HG02884 (cell line): ENCODE data around the gene SNRPF.
"Not testable (repeated sequence)": the region's sequence is repeated elsewhere in the genome, so short reads cannot be mapped to it uniquely, and the experiment has no call there.

Source experiments
- ATAC-seq: cut with Tn5 transposase; IDR thresholded peaks from one replicate; pipeline ENCODE4 v1.9.1; 2021; ENCODE audit warnings: mild to moderate bottlenecking, moderate library complexity; ENCODE audit not compliant: unreplicated experiment

Gene SNRPF

DNA sequence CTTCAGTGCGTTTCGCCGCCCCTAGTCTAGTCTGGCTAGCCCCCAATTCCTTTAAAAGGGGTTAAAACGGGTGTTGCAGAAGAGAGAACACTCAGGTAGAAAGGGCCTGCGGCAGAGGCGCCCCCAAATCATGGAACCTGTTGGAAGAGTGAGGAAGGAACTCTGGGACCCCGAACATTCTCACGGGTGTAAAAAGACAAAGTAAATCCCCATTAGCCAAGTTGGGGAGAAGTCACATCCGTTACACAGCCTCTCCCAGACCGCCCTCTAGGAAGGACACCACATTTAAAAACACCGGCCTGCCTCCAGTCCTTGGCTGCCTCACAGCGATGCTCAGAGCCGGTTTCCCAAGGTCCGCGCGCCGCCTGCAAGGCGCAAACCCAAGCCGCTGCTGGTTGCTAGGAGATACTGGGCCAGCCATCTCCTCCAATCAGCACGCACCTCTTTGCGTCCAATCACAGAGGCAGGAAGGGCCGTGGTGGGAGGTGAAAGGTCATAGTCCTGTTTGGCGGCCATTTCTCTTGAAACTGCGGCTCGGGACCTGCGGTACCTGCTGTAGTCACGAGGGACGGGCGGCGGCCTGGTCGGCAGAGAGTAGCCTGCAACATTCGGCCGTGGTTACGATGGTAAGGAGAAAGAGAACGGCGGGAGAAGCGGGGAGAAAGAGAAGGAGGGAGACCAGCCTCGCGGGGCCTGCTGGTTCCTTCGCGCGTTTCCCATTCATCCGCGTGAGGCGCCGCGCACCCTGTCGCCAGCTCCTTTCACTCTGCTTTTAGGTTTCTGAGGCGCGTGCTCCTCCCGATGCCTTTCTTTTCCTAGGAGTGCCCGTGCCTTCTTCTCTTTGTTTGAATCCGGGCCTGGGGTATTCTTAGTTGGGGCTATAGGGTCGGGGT lies at the start of gene SNRPF:
Gene SNRPF (plus strand): TSS at position 502 of the 893 bp plus-strand sequence. CDS start 122 bp downstream, at position 624.
- peak; percentile 99 for ATAC-seq

- no peak for ATAC-seq
Observed at GRCh38 chr12:95809000-95809680, 49.6 kb upstream of the SNRPF start.

DNA sequence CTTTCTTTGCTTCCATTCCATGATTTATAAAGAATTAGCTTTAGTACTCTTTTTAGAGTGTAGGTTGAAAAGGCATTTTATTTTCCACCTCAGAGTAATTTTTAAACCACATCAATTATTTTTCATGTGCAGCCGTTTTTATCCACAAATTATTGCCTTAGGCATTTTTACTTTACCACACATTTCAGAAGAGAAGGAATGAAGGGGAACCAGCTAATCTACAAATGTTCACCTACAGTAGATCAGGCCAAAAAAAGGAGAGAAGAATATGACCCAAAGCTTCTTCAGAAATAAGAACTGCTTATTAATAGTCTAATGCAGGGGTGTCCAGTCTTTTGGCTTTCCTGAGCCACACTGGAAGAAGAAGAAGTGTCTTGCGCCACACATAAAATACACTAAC lies 48.3 kb upstream of the SNRPF start:
- no peak for ATAC-seq

- not testable (repeated sequence) for ATAC-seq
Observed at GRCh38 chr12:95812155-95812554, 46.6 kb upstream of the SNRPF start.

GRCh38 chr12:95815632-95816212 lies 43.0 kb upstream of the SNRPF start:
- no peak for ATAC-seq

DNA sequence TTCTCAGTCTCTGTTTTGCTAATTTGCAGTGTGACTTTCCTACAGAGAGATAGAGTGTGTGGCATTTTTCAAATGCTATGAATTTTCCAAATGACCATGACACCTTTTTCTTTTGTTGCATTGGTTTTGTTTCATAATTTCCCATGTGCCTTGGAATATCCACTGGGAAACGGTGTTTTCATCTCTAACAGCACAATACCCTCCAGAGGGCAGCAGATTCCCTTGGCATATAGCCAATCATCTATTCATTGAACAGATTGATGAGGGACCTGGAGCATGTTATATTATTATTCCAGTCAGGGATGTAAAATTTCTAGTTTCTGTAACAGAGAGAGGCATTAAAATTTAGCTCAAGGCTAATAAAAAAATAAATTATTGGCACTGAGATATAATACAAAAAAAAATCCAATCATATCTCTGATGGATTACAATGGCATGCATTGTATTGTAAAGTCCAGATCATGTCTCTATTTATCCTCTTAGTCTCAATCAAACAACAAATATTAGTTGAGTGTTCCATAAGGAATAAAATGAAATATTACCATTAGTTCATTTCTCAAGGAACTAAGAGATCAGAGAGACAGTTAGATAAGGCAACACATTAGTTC lies 38.6 kb upstream of the SNRPF start:
- no peak for ATAC-seq

DNA sequence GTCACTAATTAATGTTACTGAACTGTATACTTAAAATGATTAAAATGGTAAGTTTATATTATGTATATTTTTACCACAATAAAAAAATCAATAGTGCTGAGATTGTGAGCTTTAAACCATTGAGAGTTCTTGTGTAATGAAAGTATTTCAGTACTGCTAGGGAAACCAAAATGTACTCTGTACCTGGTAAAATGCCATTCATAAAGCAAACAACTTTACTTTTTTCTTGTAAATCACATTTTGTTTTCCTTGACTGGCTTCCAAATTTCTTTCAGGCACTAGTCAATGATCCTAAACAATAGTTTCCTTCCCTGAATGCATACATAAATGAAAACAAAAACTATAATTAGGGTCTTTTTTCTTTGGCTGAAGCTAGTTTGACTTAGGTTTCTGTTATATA lies 29.4 kb upstream of the SNRPF start:
- ATAC-seq = no peak

DNA sequence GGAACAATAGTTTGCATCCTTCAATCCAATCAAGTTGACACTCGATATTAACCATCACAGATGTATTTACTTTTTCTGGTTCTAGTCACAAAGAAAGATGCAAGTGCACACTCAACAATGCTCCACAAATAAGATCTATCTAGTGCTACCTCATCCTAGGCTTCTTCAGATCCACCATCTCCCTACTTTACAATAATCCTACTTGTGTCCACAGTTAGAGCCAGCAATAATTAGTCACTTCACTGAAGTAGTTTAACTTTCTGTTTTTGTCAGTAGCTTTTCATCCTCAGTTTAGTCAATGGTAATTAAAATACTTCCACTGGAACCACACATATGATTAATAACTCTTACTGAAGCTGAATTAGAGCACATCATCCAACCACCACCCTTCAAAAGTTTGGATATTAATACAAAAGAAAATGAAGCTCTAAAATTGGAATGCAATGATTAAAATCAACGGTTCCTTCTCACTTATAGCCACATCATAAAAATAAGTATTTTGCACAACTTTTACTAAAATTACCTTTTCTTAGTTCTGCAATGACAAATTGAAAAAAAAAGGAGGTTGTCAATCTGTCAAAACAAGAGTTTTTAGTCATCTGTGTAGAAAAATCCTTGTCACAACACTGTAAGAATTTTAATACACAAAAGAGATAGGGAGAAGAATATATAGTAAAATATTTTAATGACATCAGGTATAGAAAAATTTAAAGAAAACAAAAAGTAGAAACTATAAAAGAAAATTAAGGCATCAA lies 28.2 kb upstream of the SNRPF start:
- peak; percentile 49 for ATAC-seq

GRCh38 chr12:95834572-95834971 lies 24.2 kb upstream of the SNRPF start:
- ATAC-seq = no peak

DNA sequence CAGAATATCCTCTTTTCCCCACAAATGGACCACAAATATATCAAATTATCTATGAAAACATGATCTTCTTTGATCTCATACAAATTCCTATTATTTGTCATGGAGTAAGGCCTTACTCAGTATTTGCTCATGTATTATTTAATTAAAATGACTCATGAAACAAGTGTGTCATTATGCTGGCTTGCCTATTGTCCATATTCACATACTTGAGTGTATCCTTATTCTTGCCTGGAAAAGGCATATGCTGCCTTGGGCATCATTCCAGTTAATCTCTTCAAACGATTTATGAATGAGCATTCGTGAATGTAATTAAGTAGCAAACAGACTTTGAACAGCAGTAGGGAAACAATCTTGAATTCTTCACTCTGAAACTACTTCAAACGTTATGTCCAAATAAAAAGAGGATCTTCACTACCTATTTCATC lies 22.6 kb upstream of the SNRPF start:
- no peak for ATAC-seq

GRCh38 chr12:95836630-95837239 lies 22.0 kb upstream of the SNRPF start:
- no peak for ATAC-seq

DNA sequence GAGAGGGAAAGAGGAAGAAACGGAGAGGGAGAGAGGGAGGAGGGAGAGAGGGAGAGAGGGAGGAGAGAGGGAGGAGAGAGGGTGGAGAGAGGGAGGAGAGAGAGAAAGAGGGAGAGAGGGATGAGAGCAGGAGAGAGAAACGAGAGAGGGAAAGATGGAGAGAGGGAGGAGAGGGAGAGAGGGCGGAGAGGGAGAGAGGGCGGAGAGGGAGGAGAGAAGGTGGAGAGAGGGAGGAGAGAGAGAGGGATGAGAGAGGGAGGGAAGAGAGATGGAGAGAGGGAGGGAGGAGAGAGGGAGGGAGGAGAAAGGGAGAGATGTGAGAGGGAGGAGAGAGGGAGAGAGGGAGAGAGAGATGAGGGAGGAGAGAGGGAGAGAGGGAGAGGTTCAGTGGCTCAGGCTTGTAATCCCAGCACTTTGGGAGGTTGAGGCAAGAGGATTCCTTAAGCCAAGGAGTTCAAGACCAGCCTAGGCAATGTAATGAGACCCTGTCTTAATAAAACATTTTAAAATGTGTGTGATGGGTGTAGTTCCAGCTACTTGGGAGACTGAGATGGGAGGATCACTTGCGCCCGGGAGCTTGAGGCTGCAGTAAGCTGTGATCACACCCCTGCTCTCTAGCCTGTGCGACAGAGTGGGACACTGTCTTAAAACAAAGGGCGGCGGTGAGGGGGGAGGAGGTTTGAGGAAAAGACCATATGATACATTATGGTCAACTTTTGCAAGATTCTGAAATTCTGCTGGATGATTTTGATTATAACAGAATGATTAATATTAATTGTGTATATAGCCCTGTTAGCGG lies 21.3 kb upstream of the SNRPF start:
- no peak for ATAC-seq

DNA sequence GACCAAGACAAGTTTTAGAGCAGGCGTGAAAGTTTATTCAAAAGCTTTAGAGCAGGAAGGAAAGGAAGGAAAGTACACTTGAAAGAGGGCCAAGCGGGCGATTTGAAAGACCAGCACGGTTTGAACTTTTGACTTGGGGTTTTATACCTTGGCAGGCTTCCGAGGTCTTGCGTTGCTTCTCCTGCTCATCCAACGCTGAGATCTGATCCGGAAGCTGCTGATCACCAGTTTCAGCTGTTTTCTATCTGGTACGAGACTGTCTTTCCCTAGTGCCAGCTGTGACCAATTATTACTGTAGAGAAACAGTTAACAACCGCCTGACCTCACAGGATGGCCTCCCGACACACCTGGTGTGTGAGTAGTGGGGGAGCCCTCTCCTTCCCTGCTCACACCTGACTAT lies 20.6 kb upstream of the SNRPF start:
- no peak for ATAC-seq

- not testable (repeated sequence) for ATAC-seq
Observed at GRCh38 chr12:95842426-95842825, 16.3 kb upstream of the SNRPF start.

GRCh38 chr12:95848575-95849388 lies 10.0 kb upstream of the SNRPF start:
- no peak for ATAC-seq

GRCh38 chr12:95851606-95852005 lies 7.1 kb upstream of the SNRPF start:
- no peak for ATAC-seq

- no peak for ATAC-seq
Observed at GRCh38 chr12:95852133-95852532, 6.6 kb upstream of the SNRPF start.

DNA sequence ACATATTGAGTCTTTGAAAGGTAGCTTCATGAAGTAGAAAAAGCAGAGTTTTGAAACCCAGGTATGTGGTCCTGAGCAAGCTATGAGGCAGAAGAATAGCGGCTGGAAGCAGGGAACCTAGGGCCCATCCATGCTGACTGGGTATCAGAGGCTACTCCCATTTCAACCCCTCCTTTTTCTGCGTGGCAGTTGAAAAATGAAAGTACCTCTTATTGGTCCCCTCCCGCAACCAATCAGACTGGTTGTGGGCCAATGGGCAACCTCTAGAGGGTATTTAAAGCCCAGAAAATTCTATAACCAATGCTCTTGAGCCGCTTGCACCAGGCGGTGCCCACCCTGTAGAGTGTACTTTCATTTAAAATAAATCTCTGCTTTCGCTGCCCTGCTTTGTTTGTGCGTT lies 1.6 kb upstream of the SNRPF start:
- no peak for ATAC-seq

DNA sequence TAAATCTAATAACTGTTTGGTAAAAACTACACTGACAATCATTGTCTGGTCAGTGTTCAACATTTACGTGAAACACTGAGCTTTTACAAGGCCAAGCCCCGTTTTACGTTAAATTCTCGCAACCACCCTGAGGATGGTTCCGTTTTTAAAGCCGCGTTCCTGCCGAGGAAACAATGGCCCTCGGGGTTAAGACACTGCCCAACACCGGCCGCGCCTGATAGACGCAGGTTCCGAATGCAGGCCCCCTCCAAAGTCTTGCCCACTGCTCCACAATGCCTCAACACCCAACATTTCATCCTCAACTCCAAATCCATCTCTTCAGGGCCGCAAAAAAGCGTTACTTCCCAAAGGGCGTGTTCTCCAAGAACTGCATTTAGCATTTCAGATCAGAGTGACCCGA lies 953 bp upstream of the SNRPF start:
- ATAC-seq = no peak
